Tibial nerve (tissue), 4 donors: ENCODE results near the gene PRH2.

Experiments used
- EP300 ChIP-seq, 2 donors: sonication (generic); formaldehyde crosslinking; IDR thresholded peaks; one replicate each; pipeline ENCODE4 v1.6.1; 2017; ENCODE audit warnings: antibody characterized with exemption in 2 of 2, mild to moderate bottlenecking in 1 of 2
- POLR2A ChIP-seq, 2 donors: fragments of 450-650 bp; IDR thresholded peaks; one replicate each; pipeline ENCODE4 v1.6.1; 2017; ENCODE audit warnings: antibody characterized with exemption in 2 of 2, mild to moderate bottlenecking in 2 of 2, moderate library complexity in 2 of 2
- TF ChIP-seq, protein P1 (sequence below), 5 experiments: fragments of 200-600 bp in 3 of 5; fragments of 450-650 bp in 2 of 5; sonication (generic) in 3 of 5; IDR thresholded peaks; one replicate each; pipeline ENCODE4 v1.5.1; 2016 to 2019; ENCODE audit warnings: antibody characterized with exemption in 5 of 5, mild to moderate bottlenecking in 3 of 5, moderate library complexity in 2 of 5

DNA sequence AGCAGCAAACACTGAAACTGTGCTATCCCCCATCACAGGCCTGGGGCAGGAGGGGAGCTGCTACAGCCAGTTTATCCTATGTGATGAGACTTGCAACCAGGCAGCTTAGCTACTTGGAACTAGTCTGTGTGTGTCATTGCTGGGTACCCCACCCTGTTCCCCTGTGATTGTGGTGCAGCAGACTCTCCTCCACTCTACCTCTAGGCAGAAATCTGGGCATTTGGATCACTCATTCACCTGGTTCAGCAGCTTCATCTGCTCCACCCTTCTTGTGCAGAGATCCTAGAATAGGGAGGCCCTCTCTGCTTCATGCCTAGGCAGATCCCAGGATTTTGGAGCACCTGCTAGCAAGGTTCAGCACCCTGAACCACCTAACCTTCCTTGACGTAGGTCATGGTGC is 28.5 kb upstream of the PRH2 start:
- TF ChIP-seq, protein P1, sequence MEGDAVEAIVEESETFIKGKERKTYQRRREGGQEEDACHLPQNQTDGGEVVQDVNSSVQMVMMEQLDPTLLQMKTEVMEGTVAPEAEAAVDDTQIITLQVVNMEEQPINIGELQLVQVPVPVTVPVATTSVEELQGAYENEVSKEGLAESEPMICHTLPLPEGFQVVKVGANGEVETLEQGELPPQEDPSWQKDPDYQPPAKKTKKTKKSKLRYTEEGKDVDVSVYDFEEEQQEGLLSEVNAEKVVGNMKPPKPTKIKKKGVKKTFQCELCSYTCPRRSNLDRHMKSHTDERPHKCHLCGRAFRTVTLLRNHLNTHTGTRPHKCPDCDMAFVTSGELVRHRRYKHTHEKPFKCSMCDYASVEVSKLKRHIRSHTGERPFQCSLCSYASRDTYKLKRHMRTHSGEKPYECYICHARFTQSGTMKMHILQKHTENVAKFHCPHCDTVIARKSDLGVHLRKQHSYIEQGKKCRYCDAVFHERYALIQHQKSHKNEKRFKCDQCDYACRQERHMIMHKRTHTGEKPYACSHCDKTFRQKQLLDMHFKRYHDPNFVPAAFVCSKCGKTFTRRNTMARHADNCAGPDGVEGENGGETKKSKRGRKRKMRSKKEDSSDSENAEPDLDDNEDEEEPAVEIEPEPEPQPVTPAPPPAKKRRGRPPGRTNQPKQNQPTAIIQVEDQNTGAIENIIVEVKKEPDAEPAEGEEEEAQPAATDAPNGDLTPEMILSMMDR (IDR thresholded peaks at IDR 0.05): no peak
- TF ChIP-seq EP300 (IDR thresholded peaks at IDR 0.05): no peak
- TF ChIP-seq POLR2A (IDR thresholded peaks at IDR 0.05): no peak
